ENCODE data around the gene NCBP1.

NCBP1 gene

DNA sequence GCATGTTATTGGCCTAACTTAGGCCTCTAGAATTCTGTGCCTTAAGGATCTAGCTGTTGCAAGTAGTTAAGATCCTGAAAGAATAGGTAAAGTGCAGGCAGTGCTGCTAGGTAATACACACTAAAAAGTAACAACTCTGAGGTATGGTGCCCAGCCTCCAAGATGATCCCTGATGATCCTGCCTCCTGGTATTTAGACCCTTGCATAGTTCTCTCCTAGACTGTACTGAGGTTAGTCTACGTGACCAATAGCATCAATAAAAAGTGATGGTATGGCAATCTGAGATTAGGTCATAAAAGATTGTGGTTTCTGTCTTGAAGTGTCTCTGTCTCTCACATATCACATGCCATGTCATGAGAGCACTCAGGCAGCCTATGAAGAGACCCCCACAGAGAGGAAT, 9.7 kb upstream of the NCBP1 start:
- DNase-seq, result no peak

DNA sequence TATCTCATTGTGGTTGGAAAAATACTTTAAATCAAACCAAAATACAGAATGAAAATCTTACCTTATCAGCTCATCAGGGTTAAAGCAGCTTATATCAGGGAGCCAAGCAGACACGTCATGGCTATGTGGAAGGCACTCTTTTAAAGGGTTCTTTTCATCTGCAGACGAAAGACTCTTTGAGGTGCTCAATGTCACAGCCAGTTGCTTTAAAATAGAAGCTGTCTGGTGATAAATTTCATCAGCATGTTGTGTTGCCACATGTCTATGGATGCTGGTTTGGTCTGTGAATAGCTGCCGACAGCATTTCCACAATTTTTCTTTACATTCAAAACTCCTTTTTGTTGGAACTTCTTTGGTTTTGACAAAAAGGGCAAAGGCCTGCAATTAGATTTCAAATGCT, 8.0 kb upstream of the NCBP1 start:
- no peak for DNase-seq

DNA sequence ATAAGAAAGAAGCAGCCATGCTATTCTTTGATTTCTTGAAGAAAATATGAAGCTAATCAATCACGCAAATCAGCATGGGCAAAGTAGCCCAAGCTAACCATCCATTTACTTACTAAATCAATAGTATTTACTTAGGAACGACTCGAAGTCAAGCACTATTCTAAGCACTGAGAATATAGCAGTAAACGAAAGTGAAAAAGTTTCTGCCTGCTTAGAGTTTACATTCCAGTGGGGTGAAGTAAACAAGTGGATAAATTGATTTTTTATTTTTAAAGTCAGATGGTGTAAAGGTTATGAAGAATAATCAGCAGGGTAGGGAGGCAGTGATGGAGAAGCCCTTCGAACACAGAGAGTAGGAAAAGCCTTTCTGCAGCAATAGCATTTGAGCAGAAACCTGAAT, 6.0 kb upstream of the NCBP1 start:
- DNase-seq, result no peak

DNA sequence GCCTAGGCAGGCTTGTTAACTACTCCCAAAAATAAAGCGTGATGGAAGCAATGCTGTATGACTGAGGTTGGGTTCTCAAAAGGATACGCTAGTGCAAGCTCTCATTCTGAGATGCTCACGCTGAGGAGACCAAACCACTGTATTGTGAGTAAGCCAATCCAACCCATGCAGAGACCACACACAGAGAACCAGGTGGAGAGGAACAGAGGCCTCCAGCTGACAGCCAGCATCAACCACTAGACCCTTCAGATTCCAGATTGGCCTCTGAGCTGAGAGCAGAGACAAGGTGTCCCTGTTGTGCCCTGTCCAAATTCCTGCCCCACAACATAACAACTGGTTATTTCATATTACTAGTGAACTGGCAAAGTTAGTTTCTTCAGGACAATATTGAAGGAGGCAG, 5.0 kb upstream of the NCBP1 start:
- no peak for DNase-seq

DNA sequence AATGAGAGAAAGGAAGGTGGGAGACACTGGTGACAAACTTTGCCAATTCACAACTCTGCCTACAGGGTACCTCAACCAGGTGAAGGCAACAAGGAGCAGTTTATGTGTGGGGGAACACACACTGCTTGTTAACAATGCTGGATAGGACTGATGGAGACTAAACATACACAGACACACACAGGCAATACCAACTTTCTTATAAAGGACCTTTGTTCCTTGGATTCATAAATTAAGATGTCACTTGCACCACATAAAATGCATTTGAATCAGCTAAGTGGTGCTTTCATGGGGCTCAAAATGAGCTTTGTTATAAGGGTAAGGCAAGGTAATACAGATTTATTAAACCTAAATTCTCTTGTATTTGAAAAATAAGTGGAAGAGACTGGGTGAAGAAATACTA, 4.5 kb upstream of the NCBP1 start:
- DNase-seq, result no peak

DNA sequence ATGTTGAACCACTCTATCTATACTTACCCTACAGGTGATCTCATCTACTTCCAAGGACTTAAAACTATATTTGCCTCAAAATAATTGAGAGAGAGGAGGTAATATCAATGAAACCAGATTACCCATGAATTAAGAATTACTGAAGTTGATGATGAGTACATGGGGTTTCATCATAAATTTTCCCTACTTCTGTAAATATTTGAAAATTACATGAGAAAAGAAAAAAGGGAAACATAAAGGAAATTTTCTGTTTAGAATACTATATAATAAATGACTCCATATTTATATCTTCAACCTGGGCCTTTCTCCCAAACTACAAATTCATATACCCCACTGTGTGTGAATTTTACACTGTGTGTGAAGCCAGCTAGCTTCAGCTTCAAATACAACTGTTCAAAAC, 3.0 kb upstream of the NCBP1 start:
- no peak for DNase-seq

DNA sequence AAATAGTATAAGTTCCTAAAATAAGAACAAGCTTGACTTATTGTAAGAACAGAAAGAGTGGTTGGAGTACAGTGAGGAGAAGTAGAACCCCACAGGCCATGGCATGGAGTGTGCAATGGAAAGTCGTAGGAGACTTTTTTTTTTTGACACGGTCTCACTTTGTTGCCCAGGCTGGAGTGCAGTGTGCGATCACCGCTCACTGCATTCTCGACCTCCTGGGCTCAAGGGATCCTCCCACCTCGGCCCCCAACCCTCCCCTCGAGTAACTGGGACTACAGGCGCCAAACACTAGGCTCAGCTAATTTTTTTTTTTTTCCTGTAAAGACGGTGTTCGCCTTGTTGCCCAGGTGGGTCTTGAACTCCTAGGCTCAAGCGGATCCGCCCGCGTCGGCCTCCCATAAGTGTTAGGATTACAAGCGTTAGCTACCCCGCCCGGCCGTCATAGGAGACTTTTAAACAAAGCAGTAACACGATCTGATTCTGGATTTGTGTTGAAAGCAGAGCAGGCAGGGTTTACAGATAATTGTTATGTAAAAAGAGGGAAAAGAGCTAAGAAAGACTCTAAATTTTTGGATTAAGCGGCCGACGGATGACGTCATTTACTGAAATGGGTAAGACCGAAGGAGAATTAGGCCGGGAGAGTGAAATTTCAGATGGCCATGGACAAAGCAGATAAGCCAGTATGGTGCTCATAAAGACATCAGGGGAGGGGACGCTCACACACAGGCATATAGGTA, 1.2 kb upstream of the NCBP1 start:
- peak; percentile 94 for DNase-seq

DNA sequence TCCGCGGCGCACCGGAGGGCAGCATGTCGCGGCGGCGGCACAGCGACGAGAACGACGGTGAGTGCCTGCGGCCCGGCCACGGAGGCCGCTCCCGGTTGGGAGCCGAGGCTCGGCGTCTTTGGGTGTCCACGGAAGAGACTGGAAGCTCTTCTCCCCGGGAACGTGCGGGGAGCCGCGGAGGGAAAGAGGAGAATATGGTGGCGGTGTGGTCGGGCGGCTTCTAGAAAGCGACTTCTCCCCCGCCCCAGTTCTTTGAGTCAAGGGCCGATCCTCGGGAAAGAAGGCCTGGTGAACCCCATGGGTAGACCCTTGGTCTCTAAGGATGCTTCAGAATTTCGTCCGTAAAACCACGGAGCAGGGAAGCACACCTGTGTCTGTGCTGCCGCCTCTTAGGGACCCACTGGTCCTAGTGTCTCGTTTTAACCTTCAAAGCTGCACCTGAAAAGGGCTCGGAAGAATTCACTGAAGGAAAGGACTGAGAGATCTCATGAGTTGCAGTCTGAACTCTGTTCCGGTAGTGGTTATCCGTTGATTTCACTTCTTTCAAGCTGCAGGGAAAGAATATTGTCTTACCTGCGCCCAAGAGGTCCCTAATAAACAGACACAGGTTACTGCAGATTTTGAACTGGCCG, 354 bp downstream of the NCBP1 start:
- DNase-seq, result no peak

DNA sequence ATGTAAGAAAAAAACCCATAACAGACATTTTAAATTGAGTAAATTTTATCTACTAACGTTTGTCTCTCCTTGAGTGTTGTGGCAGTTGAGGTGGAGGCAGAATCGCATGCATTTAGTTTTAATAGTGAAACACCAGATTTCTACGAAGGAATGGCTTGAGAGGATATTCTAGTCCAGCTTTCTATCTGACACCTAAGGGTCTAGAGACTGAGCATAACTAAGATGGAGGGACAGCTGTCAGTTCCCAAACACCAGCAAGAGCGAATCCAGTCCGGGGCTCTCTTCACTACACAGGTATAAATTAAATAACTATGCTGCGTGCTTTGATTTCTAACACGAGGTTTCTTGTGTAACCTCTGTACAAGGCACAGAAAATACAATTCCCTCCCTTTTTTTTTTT, 1.4 kb downstream of the NCBP1 start:
- DNase-seq, result no peak

DNA sequence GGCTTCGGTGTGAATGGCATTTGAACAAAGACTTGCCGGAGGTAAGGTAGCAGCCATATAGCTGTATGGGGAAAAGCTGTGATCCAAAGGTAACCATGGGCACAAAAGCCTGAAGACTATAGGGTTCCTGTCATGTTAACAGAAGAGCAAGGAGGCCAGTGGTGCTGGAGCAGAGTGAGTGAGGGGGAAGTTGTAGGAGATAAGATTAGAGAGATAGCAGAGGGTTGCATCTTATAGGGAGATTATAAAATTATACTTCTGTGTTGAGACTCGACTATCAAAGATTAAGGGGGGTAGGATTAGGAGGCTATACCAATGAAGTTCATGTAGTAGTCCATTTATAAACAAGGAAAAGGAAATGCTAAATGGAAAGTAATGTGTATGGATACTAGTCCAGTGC, 3.3 kb downstream of the NCBP1 start:
- no peak for DNase-seq

DNA sequence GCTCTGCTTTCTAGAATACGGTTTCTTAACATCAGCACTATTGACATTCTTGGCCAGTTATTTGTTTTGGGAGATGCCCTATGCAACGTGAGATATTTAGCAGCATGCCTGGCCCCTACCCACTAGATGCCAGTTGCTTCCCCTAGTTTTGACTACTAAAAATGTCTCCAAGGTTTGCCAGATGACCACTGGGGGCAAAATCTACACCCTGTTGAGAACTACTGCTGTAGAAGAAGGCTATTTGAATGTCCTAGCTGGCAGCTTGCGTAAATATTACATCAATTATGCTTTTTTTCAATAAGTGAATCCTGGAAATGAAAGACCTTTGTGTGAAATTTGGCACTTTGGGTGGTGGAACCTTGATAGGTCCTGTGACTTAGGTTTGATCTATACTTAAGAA, 5.0 kb downstream of the NCBP1 start:
- no peak for DNase-seq

DNA sequence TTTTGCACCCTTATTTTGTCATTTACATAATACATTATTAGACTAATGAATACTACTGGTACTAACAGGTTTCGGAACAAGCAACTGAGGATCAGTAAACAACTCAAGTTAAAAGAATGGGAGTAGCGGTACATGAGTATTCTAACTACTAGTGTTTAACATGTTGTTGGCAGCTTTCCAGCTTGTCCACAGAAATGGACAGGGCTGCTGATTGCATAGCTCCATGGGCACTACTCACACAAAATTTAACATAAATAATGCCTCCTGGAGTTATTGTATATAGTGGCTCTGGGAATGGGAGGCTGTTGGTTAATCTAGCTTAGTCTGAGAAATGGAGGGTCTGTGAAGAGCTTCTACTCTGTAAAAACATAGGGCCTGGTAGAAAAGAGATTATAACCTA, 6.7 kb downstream of the NCBP1 start:
- DNase-seq, result no peak

DNA sequence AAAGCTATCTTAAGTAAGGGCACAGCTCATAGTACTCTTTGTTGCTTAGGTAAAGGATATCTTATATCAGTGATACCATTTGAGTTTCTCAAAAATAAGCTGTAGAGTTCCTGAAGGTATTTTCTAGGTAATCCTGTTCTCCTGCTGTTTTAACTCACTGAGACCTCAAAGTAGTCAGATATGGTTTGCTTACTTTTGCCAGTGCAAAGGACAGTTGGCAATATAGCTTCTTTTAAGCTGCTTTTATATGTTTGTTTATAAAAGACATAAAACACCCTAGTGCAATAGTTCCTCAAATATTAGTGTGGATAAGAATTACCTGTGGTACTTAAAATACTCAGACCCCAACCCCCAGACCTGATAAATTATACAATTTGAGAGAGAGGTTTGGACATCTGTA, 12.1 kb downstream of the NCBP1 start:
- DNase-seq, result no peak

DNA sequence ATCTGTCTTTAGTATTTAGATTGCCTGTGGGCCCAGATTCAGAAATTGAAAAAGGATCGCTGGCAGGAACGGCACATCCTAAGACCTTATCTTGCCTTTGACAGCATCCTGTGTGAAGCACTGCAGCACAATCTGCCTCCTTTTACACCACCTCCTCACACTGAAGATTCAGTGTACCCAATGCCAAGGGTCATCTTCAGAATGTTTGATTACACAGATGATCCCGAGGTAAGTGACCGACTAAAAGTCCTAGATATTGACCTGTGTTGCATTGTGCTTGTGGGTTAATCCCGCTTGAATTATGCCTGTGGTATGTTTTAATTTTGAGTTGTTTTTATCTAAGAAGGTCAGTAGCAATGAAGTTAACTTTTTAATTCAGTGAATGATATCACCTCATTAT, 14.4 kb downstream of the NCBP1 start:
- no peak for DNase-seq

DNA sequence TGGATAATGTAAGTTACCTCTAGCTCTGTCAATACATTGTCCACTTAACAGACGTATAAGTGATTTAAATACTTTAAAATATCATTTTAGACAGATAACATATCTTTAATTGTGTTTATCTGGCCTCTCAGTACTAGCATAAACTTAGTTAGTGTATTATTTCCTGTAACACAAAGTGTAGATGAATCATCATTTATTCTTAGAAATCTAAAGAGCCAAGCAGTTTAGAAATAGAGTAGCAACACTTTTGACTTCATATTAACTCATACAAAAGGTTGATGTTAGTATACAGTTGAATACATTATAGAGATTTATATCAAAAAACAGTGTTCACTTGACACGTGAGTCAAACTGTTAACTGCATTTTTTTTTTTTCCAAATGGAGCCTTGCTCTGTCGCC, 18.0 kb downstream of the NCBP1 start:
- no peak for DNase-seq

DNA sequence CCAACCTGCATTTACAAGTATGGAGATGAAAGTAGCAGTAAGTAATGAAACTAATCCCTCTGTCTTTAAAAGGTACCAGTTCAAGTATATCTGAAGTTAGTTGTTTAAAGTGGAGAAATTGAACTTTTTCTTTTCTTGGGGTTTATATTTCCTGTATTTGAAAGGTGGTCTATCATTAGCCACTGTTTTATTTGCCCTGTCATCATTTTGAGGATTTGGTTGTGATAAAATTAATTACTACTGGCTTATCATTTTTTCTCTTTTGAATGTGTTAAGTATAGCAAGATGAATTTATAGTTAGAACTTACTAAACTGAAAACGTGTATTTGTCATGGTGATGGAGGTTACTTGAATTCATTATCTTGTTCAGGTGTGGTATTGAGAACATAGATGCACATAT, 25.1 kb downstream of the NCBP1 start:
- DNase-seq, result no peak

DNA sequence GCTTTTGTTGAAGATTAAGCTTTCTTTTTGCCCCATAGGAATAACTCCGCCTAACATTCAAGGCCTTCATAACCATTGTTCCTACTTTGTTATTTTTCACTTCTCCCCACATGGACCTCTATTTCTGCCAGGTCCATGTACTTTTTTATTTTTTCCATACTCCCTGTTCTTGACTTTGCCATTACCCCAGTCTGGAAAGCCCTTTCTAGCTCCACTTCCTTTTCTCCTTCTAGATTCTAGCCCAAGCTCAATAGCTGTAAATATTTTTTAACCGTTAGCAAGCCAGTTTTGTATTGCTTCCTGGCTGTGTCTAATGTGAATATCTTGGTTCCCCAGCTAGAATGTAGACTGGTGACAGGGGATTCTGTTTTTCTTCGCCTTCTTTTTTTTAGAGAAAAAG, 26.1 kb downstream of the NCBP1 start:
- no peak for DNase-seq

DNA sequence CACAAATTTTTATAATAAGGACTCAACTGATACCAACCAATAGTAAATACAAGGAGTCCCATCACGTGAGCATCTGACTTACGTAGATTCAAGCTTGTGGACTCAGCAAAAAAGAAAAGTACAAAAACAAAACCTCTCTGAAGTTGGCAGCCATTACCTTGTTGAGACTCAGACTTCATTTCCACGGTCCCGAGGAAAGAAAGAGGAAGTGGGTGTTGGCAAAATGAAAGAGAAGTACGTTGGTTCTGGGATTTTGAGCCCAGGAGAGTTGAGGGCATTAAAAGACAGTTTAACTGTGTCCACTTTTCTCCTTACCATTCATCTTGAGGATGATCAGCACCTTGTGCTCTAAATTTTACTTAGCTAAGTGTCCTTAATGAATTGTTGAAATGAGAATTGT, 26.7 kb downstream of the NCBP1 start:
- no peak for DNase-seq

DNA sequence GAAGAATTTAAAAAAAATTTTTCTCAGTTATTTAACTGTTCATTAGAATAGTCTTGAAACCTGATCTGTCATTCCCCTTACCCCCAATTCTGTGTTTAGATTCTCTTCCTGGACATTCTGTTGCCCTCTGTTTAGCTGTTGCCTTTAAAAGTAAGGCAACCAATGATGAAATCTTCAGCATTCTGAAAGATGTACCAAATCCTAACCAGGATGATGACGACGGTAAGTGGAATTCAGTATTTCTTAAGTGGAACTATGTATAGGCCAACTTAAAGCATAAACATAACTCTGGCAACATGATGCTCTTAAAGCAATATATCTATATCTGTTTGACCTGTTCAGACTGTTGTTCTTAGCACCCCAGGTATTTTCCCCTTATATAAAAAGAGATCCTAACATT, 27.2 kb downstream of the NCBP1 start:
- DNase-seq, result no peak

DNA sequence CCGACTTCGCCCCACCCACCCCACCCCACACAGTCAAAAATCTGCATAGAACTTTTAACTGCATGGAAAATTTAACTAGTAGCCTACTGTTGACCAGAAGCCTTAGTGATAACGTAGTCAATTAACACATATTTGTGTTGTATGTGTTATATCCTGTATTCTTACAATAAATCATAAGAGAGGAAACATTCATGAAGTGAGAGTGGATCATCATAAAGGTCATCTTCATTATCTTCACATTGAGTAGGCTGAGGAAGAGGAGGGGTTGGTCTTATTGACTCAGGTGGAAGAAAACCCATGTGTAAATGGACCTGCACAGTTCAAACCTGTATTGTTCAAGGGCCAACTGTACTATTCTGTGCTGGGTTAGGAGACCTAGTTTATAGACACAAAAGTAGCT, 32.1 kb downstream of the NCBP1 start:
- no peak for DNase-seq

DNA sequence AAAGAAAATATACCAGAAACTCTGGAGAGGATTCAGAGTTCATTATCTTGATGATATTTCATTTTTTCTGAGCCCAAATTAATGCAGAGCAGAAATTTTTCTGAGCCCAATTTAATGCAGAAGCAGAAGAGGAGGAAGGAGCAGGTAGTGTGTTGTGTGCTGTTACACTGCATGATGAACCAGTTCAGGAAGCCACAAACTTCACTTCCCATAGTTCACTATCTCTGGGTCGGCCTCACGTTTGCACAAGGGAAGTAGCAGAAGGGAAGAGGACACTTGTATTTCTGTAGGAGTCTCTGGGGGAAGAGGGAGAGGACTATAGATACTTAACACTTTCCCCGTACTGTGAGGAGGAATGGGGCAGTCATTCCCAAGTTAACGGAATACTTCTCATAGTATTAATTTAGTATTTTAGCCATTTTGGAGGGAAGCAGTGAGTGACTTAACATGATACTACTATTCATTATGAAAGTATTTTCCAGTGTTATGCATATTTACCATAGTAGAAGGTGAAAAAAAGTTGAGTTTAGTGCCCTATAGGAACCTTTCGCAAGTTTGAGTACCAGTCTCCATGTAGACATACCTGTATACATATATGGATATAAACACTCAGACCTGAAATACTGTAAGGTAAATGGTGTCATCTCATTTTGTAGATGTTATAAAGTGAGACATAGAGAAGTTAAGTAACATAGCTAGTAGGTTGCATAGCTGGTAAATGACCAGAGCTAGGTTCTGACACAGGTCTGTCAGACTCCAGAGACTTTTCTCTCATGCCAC, 33.5 kb downstream of the NCBP1 start:
- DNase-seq, result no peak

DNA sequence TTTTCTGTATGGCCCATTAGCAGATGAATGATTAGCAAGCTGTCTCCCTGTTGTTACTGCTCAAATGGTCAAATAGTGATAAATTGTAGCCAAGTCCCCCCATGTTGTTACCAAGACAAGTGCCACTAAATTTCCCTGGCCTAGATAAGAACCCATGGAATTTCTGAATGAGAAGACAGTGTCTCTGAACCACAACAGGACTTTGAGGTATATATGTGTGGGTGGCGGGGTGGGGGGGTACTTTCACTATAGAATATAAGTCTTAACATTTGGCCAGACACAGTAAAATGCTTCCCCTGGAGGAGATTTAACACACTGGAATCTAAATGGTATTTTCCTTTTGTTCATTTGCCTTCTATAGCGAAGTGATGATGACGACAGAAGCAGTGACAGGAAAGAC, 34.9 kb downstream of the NCBP1 start:
- DNase-seq, result no peak

DNA sequence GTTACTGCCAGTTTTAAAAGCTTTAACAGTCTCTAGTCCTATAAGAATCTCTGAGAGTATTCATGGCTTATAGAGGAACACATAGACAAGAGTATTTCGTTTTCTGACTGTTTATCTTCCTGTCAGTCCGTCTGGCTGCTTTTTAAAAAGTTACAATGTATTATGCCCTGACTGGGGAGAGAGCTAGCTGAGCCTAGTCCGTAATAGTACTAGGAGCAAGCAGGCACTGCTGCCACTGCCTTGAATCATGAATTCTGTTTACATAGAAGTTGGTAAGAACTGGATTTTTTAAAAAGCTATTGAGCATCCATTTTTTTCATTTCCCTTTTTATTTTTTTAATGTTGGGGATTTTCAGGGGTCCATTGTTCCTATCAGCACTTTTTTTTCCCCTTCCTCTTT, 37.0 kb downstream of the NCBP1 start:
- DNase-seq, result no peak

DNA sequence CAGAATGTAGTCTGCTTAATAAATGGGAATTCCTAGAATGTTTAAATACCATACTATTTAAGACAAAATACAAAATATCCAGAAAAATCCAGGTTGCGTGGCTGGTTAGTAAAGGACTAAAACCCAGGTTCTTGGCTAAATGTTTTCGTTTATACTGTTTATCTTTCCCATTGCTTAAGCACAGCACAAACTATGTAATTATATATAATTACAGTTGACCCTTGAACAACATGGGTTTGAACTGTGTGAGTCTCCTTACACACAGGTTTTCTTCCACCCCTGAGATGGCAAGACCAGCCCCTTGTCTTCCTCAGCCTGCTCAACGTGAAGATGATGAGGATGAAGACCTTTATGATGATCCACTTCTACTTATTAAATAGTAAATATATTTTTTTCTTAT, 38.8 kb downstream of the NCBP1 start:
- no peak for DNase-seq

All from right kidney (tissue), 1 donor.